Glomerular visceral epithelial cell (primary cell): ENCODE measurements around the gene SBK2.
"Not testable (repeated sequence)": the region's sequence is repeated elsewhere in the genome, so short reads cannot be mapped to it uniquely, and the experiment has no call there.

Experiments used
- DNase-seq: peaks from one replicate; pipeline ENCODE4 v3.0.0-alpha.2; 2016; ENCODE audit errors: extremely low spot score

SBK2 gene

DNA sequence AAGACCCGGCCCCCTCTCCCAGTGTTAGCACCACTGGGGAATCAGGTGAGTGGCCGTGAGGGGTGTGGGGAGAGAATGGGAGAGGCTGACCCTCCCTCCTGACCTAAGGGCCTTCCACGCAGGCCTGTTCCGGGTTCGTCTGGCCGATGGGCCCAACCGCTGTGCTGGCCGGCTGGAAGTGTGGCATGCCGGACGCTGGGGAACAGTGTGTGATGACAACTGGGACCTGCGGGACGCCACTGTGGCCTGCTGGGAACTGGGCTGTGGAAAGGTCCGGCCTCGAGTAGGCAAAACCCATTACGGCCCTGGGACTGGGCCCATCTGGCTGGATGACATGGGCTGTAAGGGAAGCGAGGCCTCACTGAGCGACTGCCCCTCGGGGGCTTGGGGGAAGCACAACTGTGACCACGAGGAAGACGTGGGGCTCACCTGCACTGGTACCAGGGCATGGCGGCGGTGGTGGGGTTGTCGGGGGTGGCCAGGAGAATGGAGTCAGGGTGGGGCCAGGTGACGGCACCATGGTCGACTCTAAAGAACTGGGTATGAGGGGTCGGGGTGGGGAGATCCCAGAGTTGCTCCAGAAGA, 36.5 kb downstream of the SBK2 start:
- DNase-seq: no peak

DNA sequence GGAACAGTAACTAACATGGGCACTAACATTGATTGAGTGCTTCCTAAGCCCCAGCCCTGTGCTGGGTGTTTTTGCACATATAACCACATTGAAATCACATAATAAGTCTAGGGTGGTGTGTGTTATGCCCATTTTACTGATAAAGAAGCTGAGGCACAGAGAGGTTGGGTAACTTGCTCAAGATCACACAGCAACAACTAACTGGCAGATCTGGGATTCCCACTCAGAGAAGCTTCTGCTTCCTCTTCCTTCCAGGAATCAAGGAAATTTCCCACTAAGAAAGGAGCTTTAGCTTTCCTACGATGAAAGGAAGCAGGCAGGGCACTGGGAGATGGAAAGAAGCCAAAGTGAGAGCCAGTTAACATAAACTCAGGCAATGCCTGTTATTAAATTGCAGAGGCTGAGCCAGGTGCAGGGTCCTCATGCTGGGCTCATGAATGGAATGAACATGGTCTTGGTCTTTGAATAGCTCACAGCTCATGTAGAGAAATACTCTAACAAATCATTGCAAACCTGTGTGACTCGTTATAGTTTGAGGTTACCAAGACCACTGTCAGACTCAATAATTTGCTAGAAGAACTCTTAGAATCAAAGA, 38.6 kb downstream of the SBK2 start:
- no peak for DNase-seq

DNA sequence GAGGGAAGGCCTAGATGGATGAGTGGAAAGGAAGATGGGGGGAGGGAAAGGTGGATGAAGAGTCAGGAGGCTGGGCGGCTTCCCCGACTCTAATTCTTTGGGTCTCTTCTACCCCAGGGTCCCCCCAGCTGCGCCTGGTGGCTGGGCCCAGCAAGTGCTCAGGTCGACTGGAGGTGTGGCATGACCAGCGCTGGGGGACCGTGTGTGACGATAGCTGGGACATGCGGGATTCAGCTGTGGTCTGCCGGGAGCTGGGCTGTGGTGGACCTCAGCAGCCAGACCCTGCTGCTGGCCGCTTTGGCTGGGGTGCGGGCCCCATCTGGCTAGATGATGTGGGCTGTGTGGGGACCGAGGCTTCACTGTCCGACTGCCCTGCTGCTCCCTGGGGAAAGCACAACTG, 39.2 kb downstream of the SBK2 start:
- no peak for DNase-seq

DNA sequence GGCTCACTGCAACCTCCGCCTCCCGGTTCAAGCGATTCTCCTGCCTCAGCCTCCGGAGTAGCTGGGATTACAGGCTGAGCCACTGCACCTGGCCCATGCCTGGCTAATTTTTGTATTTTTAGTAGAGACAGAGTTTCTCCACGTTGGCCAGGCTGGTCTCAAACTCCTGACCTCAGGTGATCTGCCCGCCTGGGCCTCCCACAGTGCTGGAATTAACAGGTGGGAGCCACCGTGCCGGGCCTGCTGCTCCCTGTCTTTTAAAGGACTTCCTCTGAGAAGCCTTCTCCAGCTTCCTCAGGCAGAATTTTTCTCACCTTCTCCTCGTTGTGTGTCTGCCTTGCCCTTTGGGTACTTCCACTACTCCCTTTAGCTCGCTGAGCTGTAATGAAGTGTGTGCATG, 40.1 kb downstream of the SBK2 start:
- DNase-seq: not testable (repeated sequence)

DNA sequence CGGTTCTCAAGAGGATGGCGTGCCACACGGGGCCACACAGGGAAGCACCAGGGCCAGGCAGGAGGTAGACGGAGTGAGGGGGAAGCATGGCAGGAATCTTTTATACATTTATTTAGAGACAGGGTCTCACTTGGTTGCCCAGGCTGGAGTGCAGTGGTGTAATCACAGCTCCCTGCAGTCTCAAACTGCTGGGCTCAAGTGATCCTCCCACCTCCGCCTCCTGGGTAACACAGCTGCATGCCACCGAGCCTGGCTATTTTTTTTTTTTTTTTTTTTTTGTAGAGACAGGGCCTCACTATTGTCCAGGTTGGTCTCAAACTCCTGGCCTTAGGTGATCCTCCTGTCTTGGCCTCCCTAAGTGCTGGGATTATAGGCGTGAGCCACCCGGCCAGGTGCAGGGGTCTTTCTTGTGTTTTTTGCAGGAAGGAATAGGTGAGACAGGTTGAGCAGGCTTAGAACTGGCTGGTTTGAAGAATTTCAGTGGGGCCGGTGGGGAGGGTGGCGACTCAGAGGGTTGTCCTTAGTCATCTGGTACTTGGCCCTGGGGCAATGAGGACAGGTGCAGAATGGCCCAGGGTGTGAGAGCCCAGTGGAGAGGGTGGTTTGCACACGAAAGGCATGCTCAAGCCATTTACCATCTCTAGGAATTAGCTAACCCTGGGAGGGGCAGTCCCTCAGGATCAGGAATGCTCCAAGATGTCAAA, 41.1 kb downstream of the SBK2 start:
- DNase-seq: no peak

DNA sequence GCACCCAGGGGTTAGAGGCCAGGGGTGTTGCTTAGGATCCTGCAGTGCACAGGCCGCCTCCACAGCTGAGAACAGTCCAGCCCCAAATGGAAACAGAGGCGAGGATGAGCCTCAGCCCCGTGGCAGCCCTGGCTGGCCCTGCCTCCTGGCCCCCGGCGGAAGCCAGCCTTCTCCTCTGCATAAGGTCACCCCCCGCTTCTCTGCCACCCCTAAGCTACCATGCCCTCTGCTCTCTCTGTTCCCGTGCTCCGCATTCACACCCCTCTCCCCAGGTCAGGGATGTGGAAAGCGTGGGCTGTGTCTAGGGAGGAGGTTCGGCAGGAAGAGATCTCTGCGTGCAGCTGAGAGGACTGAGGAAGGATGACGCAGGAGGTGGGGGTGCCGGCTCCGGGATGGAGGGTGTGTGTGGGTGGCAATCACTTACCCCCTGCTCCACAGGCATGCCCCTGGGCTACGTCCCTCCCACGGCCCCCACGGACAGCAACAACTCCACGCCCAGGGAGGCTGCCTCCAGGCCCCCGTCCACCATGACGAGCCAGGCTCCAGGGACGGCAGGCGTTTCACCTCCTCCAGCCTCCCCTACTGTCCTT, 42.7 kb downstream of the SBK2 start:
- no peak for DNase-seq

DNA sequence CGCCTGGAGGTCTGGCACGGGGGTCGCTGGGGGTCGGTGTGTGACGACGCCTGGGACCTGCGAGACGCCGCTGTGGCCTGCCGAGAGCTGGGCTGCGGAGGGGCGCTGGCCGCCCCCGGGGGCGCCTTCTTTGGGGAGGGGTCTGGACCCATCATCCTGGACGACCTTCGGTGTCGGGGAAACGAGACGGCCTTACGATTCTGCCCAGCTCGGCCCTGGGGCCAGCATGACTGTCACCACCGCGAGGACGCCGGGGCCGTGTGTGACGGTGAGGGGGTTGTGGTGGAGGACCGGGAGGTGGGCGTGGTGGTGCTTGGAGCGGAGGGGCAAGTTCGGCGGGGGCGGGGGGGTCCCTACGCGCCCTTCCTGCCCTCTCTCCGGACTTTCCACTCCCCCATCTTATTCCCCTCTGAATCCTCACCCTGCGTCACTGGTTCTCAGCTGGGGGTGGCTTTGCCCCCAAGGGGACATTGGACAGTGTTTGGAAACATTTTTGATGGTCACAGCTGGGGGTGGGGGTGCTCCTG, 43.2 kb downstream of the SBK2 start:
- no peak for DNase-seq

DNA sequence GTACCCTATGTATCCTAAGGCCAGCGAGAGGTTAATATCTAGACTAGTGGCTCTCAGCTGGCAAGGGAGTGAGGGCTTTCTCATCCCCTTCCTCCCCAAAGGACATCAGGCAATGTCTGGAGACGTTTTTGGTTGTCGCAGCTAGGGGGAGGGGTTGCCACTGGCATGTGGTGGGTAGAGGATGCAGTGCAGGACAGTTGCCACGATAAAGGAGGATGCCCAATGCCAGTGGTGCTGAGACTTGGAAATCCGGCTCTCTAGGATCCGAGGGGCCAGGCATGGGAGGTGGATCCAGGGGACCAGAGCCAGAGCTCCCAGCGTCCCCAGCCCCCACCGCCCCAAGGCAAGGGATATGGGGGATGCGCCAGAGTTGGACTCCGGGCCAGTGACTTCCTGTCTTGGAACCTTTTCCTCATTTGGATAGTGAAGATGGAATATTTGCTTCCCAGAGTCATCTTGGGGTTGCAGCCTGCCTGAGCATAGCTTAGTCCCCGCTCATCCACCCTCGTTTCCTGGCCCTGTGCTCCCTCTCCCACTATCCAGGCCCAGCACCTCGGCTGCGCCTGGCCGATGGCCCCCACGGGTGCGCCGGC, 43.8 kb downstream of the SBK2 start:
- DNase-seq: no peak

DNA sequence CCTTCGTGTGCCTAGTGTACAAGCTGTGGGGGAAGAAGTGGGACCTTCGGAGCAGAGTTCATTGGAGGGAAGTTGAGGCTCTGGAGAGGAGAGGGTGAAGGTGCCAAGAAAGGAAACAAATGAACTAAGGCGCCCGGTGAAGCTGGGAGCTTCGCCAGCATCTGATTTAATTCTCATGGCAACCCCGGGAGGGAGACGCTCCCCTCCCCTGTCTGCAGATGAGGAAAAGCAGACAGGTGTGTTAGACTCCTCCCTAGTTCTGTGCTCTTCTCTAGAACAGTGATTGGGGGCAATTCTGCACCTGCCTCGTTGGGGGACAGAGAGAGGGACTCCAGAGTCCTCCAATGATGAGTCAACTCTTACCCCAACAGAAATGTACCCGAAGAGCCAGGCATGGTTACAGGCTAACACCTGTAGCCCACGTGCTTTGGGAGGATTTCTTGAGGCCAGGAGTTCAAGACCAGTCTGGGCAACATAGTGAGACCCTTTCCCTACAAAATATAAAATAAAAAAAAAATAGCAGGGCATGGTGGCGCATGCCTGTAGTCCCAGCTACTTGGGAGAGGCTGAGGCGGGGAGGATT, 44.5 kb downstream of the SBK2 start:
- DNase-seq: no peak

DNA sequence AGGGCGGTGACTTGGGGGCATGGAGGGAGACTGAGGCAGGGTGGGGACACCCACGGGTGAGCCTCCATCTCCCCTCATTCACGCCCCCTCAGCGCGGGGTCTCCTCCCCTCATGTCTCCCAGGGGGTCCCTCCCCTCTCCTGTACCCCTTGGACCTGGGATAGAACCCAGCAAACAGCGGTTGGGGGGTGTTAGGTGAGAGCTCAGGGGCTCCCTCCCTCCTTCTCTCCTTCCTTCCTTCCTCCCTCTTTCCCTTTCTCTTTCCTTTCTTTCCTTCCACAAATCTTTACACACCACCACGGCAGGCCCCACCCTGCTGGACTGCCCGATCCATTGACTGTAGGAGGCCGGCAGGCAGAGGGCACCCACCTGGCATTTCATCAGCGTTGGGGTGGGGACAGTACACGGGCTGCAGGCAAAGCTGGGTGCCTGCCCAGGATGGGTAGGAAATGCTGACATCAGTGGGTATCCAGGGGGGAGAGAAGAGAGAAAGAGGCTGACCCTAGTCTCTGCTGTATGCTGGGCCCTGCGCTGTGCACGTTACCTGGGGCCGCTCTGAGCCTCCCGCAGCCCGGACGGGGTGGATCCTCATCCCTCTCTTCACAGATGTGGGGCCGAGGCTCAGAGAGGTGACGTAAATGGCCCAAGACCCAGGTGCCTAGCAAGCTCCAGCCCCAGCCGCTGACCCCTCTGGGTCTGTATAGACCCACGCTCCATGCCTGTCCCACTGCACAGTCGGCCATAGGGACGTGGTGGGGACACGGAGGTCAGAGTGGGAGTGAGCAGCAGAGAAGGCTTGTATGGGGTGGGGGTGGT, 45.2 kb downstream of the SBK2 start:
- no peak for DNase-seq

DNA sequence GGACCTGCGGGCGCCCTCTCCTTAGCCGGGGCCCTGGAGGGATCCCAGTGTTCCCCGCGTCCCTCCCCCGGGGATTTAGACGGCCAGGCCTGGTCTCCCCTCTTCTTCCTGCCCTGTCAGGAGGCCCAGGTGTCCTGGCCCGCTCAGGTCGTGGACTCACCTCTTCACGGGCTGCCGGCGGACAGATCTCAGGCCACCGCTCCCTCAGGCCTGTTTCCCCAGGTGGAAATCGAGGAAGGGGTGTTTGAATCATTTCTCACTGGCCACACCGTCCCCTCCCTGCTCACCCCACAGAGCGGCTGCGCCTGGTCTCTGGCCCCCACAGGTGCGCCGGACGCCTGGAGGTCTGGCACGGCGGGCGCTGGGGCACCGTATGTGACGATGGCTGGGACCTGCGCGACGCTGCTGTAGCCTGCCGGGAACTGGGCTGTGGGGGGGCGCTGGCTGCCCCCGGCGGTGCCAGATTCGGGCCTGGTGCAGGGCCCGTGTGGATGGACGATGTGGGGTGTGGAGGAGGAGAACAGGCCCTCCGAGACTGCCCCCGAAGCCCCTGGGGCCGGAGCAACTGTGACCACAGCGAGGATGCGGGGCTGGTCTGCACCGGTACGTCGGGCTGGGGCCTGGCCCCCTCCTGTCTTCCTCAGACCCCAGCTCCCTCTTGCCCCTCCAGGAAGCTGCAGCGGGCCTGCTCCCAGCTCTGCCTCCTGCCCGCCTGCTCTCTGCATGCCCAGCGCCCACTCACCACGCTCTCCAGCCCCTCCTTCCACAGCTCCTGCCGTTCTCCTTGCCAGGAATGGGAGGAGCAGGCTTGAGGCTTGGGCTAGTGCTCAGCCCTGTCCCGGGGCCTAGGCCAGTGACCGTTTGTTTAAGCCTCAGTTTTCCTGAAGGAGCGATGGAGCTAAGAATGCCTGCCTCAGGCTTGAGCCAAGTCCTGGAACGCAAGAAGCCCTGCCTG, 46.2 kb downstream of the SBK2 start:
- no peak for DNase-seq

DNA sequence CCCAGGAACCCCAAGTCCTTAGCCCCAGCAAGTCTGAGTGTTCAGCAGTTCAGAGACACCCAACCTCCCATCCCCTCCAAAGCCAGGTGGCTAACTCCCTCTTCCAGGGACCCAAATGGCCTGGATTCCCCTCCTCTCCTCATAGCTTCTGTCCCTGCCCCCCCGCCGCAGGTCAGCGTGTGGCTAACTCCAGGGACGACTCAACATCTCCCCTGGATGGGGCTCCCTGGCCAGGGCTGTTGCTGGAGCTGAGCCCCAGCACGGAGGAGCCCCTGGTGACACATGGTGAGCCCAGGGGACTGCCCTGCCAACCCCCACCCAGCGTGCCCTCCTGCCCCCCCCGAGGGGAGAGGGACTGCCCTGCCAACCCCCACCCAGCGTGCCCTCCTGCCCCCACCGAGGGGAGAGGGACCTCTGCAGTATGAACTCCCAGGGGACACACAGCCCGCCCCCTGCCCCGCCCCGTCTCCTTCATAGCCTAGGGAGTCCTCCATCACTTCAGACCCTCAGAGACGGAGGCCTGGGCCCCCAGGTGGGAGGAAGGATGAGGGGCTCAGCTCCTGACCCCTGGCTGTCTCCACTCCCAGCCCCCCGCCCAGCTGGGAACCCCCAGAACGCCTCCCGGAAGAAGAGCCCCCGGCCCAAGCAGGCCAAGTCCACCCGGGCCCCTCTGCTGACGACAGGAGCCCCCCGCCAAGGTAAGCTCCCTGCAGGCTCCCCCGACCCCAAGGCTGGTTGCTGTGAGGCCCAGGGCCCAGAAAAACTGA, 47.0 kb downstream of the SBK2 start:
- DNase-seq: no peak

DNA sequence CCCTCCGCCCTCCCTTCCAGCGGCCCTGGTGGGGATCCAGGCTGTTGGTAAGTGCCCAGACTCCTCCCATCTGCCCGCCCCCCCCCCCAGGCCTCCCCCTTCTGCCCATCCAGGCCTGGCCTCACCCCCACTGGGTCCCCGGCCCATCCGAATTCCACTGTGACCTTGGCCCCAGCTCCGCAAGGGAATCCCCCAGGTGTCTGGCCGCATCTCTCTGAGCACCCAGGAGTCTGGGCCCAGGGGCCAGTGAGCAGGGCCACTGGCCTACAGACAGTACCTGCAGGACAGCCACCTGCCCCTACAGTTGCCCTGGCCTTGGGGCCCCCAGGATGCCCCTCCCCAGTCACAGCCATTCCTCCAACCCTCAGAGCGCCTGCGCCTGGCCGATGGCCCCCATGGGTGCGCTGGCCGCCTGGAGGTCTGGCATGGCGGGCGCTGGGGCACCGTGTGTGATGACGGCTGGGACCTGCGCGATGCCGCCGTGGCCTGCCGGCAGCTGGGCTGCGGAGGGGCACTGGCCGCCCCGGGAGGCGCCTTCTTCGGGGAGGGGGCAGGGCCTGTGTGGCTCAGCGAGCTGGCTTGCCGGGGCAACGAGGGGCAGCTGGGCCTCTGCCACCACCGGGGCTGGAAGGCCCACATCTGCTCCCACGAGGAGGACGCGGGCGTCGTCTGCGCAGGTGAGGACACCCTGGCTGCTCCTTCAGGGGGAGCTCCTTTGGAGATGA, 47.8 kb downstream of the SBK2 start:
- DNase-seq: no peak

DNA sequence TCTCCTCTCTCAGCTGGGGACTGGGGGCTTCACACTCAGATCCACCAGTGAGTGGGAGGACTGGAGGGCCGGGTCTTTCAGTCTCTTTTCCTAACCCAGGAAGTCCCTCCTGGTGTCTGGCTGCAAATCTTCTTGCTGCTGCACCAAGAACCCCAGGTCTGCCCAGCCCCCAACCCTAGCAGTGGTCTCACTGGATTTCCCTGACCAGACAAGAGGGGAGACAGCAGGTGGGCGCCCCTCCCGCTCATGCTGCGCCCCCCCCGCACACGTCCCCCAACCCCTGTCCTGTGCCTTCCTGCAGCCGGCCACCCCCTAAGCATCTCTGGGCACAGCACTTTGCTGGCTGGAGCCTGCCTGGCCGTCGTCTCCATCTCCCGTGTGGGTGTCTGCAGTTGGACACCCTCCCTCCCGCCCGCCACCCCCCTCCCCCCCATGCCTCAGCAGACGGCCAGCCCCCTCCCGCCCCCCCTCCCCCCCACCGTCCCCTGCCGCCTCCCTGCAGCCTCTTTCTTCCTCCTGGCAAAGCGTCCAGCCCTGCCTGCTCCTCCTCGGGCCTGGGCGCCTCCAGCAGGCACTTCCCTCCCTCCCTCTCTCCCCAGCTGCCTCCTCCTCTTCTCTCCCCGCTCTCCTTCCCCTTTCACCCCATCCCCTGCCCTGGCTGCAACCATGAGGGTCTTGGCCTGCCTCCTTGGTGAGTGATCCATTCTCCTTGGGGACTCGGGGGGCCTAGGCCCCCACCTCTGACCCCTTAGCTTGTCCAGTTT, 48.8 kb downstream of the SBK2 start, which contains the start of gene SSC5D:
Gene SSC5D, plus strand, starts transcription at position 513 of the 764 bp plus-strand sequence. Its CDS starts 154 bp downstream, at position 667.
- DNase-seq: peak; percentile 61

DNA sequence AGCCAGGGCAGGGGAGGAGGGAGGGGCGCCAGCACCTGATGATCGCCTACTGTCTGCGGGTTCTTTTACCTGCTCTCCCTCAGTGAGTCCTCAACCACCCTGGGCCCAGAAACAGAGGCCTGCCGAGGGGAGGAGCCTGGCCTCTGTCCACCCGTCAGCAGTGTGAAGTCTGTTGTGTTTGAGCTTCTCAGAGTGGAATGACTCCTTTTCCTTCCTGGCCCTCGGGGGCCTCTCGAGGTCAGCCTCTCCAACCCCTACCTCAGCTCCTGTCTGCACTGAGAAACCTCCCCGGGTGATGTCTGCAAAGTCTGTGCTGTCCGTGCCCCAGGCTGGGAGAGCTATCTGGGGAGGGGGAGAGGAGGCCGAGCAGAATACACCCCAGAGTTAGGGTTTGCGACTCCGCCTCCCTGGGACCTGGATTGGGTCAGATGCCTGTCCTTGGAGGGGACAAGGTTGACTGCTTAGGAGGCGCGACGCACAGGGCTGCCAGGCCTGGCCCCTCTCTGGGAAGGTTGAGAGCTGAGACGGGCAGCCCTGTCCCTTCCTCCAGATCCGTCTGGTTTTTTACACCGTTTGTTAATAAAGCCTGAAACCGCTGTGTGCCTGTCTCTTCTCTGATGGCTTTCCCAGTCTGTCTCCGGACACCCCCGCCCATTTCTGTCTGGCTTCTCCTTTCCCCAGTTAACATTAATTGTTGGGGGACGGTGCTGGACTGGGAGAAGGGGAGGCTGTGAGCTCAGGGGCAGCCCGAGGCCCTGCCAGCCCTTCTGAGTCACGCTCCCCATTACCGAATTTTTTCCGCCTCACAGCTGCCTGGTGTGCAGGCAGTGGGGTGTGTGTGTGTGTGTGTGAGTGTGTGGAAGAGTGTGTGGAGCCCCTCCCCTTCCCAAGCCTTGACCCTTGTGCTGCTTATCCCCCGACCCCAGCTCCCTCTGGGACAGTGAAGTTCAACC, 49.7 kb downstream of the SBK2 start:
- peak; percentile 97 for DNase-seq
